WTC11 (cell line): ENCODE data around the gene IFNGR2. TPM values are rescaled to one million over a fixed set of nuclear protein-coding genes. Genes with fewer than 3 reads are reported as not detected.
A peak's percentile ranks its signal among the peaks of the same experiment; 100 is the strongest.
"Not testable (repeated sequence)": the region's sequence is repeated elsewhere in the genome, so short reads cannot be mapped to it uniquely, and the experiment has no call there.

Source experiments
- ATAC-seq: fragments of 200-7000 bp; cut with Tn5 transposase; 2 replicates; pipeline ENCODE4 v1.10.0; 2021; ENCODE audit warnings: mild to moderate bottlenecking, moderate library complexity
- CTCF ChIA-PET: fragments of 300-600 bp; sonication (Branson Sonifier 250); formaldehyde crosslinking; loops from one replicate; lab custom pipeline; 2021; ENCODE audit warnings: antibody characterized with exemption; lab: Charles Lee
- POLR2A ChIA-PET: fragments of 350-600 bp; sonication (Branson Sonifier 250); formaldehyde crosslinking; loops from one replicate; lab custom pipeline; 2021; ENCODE audit warnings: antibody characterized with exemption; lab: Charles Lee
- DNase-seq: peaks from one replicate; pipeline ENCODE4 v3.0.0; 2021; ENCODE audit warnings: low spot score
- H3K27ac Mint-ChIP-seq: 2 replicates; pipeline ENCODE4 v1.8.0; 2021; ENCODE audit warnings: mixed read lengths
- H3K27me3 Mint-ChIP-seq: 2 replicates; pipeline ENCODE4 v1.8.0; 2021; ENCODE audit warnings: low read depth, mild to moderate bottlenecking, moderate library complexity, mixed read lengths
- H3K36me3 Mint-ChIP-seq: 2 replicates; pipeline ENCODE4 v1.8.0; 2021; ENCODE audit warnings: mixed read lengths
- H3K4me1 Mint-ChIP-seq: 2 replicates; pipeline ENCODE4 v1.8.0; 2022; ENCODE audit warnings: mixed read lengths
- H3K4me3 Mint-ChIP-seq: 2 replicates; pipeline ENCODE4 v1.8.0; 2021; ENCODE audit warnings: mild to moderate bottlenecking, moderate library complexity, mixed read lengths
- H3K9me3 Mint-ChIP-seq: 2 replicates; pipeline ENCODE4 v1.8.0; 2021; ENCODE audit warnings: mixed read lengths
- AR ChIP-seq: fragments of 250-450 bp; sonication (Bioruptor Pico); IDR thresholded peaks from 2 replicates; pipeline ENCODE4 v1.9.0; 2021; ENCODE audit warnings: mild to moderate bottlenecking
- CREM ChIP-seq: sonication (generic); formaldehyde crosslinking; IDR thresholded peaks from 2 replicates; pipeline ENCODE4 v1.8.1; 2022; ENCODE audit warnings: mild to moderate bottlenecking, missing genetic modification reagents, moderate library complexity
- FOXK1 ChIP-seq: sonication (generic); formaldehyde crosslinking; IDR thresholded peaks from 2 replicates; pipeline ENCODE4 v1.8.0; 2022; ENCODE audit warnings: mild to moderate bottlenecking, moderate library complexity, missing genetic modification reagents
- HMGXB4 ChIP-seq: sonication (generic); formaldehyde crosslinking; IDR thresholded peaks from 2 replicates; pipeline ENCODE4 v1.8.1; 2023; ENCODE audit warnings: mild to moderate bottlenecking, moderate library complexity, missing genetic modification reagents
- KAT7 ChIP-seq: sonication (generic); formaldehyde crosslinking; IDR thresholded peaks from 2 replicates; pipeline ENCODE4 v1.8.1; 2023; ENCODE audit warnings: missing genetic modification reagents, mild to moderate bottlenecking, borderline replicate concordance
- MYBL2 ChIP-seq: sonication (generic); formaldehyde crosslinking; IDR thresholded peaks from 2 replicates; pipeline ENCODE4 v1.8.1; 2023; ENCODE audit warnings: mild to moderate bottlenecking, moderate library complexity, missing genetic modification reagents
- NR2C2 ChIP-seq: sonication (generic); formaldehyde crosslinking; IDR thresholded peaks from 2 replicates; pipeline ENCODE4 v1.8.0; 2022; ENCODE audit warnings: mild to moderate bottlenecking, missing genetic modification reagents
- PRRX2 ChIP-seq: fragments of 250-450 bp; sonication (Bioruptor Pico); IDR thresholded peaks from 2 replicates; pipeline ENCODE4 v1.8.0; 2021; ENCODE audit warnings: mild to moderate bottlenecking
- RORB ChIP-seq: fragments of 250-450 bp; sonication (Bioruptor Pico); IDR thresholded peaks from 2 replicates; pipeline ENCODE4 v1.9.0; 2021; ENCODE audit warnings: mild to moderate bottlenecking
- ZNF121 ChIP-seq: sonication (generic); formaldehyde crosslinking; IDR thresholded peaks from 2 replicates; pipeline ENCODE4 v1.8.0; 2023; ENCODE audit warnings: missing genetic modification reagents
- ZNF396 ChIP-seq: fragments of 250-450 bp; sonication (Bioruptor Pico); IDR thresholded peaks from 2 replicates; pipeline ENCODE4 v1.8.0; 2021; ENCODE audit warnings: mild to moderate bottlenecking, moderate library complexity, borderline replicate concordance
- total RNA-seq: library from RNA; stranded (reverse); gene quantifications from 3 replicates; pipeline ENCODE4 v1.2.3, GENCODE V29; 2021
- TF ChIP-seq, protein P1 (sequence below): sonication (generic); formaldehyde crosslinking; conservative IDR thresholded peaks from 2 replicates; pipeline ENCODE4 v1.8.1; 2023; ENCODE audit warnings: mild to moderate bottlenecking, low read depth, missing genetic modification reagents, moderate library complexity
- TF ChIP-seq, protein P2 (sequence below): fragments of 200-600 bp; IDR thresholded peaks from 2 replicates; pipeline ENCODE4 v1.8.0; 2022; ENCODE audit warnings: antibody characterized with exemption
- TF ChIP-seq, protein P3 (sequence below): sonication (generic); formaldehyde crosslinking; IDR thresholded peaks from 2 replicates; pipeline ENCODE4 v1.8.1; 2022; ENCODE audit warnings: missing genetic modification reagents, borderline replicate concordance

The IFNGR2 gene
- total RNA-seq, 1 experiment from 2014 or later, result 34.1 TPM

DNA sequence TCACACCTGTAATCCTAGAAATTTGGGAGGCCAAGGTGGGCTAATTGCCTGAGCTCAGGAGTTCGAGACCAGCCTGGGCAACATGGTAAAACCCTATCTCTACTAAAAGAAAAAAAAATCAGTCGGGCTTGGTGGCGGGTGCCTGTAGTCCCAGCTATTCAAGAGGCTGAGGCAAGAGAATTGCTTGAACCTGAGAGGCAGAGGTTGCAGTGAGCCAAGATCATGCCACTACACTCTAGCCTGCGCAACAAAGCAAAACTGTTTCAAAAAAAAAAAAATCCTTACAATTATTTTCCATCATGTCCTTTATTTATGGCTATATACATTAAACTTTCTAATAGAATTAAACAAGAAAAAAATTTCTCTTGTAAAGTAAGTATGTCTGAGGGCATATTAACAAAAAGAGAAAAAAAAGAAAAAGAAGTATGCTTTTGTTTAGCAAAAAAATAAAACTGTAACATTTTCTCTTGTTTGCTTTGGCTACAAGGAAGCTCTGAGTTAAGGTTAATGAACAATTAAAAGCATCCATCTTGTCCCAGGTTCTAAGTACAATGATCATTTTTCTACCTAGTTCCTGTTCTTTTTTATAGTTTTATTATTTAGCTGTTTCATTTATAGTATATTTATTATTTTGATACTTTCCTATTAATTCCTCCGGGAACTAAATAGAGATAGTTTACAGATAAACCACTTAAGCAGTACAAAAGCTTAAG lies 58.5 kb downstream of the IFNGR2 start:
- POLR2A ChIA-PET, result no interaction called here
- no peak for ATAC-seq
- no peaks in the 10 kb centered on the region for H3K27me3 Mint-ChIP-seq
- no peak for DNase-seq
- peaks cover 7% of the 10 kb centered on the region for H3K4me1 Mint-ChIP-seq
- CTCF ChIA-PET, result interaction anchor here (0.9 to 1.1 kb wide), 2 partner anchors 18 to 127 kb away, joined by 3 to 4 read pairs; partner anchors contain the start of genes DONSON and TMEM50B
- H3K36me3 Mint-ChIP-seq, result 0 out of 2 replicates have a peak, but pooled peaks cover 2% of the 10 kb centered on the region
- H3K4me3 Mint-ChIP-seq, result no peak overlapping the region
- TF ChIP-seq MYBL2 (no peak), CREM (CRISPR knock-in tag) (no peak), FOXK1 (no peak), ZNF396 (CRISPR knock-in tag) (no peak), KAT7 (CRISPR knock-in tag) (no peak), AR (CRISPR knock-in tag) (no peak), HMGXB4 (no peak), RORB (CRISPR knock-in tag) (no peak)
- no peak overlapping the region for H3K27ac Mint-ChIP-seq
- no peaks in the 10 kb centered on the region for H3K9me3 Mint-ChIP-seq

DNA sequence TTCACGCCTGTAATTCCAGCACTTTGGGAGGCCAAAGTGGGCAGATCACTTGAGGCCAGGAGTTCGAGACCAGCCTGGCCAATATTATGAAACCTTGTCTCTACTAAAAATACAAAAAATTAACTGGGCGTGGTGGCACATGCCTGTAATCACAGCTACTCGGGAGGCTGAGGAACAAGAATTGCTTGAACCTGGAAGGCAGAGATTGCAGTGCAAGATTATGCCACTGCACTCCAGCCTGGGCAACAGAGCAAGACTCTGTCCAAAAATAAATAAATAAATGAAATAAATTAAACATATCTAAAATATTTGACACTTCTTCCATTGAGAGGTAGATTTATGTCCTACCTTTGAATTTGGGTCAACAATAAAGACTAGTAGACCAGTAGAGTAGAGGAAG lies 66.0 kb downstream of the IFNGR2 start:
- H3K36me3 Mint-ChIP-seq, POLR2A ChIA-PET, H3K4me3 Mint-ChIP-seq, H3K27ac Mint-ChIP-seq, ATAC-seq, H3K4me1 Mint-ChIP-seq, H3K27me3 Mint-ChIP-seq, DNase-seq, H3K9me3 Mint-ChIP-seq: not testable (repeated sequence)
- CTCF ChIA-PET, result interaction anchor here (0.7 to 1.0 kb wide), 2 partner anchors 11 to 108 kb away, joined by 3 read pairs; partner anchors contain the start of gene TMEM50B

GRCh38 chr21:33470701-33471100 lies 67.5 kb downstream of the IFNGR2 start:
- Mint-ChIP-seq H3K27me3 (no peaks in the 10 kb centered on the region), H3K4me3 (no peak overlapping the region), H3K27ac (no peak overlapping the region), H3K9me3 (no peaks in the 10 kb centered on the region), H3K36me3 (no peaks in the 10 kb centered on the region), H3K4me1 (no peaks in the 10 kb centered on the region)
- ChIA-PET POLR2A (no interaction called here), CTCF (interaction anchor here (0.7 to 0.8 kb wide), 2 partner anchors 109 to 244 kb away, joined by 4 to 6 read pairs; no protein-coding TSS in a partner anchor)
- no peak for DNase-seq
- TF ChIP-seq NR2C2 (CRISPR knock-in tag) (no peak), ZNF121 (CRISPR knock-in tag) (peak; percentile 45; the same call in 1 of the 2 replicates)
- ATAC-seq, result no peak

DNA sequence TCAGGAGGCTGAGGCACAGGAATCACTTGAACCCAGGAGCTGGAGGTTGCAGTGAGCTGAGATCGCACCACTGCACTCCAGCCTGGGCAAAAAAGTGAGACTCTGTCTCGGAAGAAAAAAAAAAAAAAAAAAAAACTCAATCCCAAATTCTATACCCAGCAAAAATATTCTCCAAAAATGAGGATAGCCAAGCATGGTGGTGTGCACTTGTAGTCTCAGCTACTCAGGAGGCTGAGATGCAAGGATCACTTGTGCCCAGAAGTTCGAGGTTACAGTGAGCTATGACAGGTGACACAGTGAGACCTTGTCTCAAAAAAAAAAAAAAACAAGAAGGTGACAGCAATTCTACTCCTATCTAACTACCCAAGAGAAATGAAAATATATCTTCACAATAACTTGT lies 70.1 kb downstream of the IFNGR2 start:
- TF ChIP-seq, protein P1, sequence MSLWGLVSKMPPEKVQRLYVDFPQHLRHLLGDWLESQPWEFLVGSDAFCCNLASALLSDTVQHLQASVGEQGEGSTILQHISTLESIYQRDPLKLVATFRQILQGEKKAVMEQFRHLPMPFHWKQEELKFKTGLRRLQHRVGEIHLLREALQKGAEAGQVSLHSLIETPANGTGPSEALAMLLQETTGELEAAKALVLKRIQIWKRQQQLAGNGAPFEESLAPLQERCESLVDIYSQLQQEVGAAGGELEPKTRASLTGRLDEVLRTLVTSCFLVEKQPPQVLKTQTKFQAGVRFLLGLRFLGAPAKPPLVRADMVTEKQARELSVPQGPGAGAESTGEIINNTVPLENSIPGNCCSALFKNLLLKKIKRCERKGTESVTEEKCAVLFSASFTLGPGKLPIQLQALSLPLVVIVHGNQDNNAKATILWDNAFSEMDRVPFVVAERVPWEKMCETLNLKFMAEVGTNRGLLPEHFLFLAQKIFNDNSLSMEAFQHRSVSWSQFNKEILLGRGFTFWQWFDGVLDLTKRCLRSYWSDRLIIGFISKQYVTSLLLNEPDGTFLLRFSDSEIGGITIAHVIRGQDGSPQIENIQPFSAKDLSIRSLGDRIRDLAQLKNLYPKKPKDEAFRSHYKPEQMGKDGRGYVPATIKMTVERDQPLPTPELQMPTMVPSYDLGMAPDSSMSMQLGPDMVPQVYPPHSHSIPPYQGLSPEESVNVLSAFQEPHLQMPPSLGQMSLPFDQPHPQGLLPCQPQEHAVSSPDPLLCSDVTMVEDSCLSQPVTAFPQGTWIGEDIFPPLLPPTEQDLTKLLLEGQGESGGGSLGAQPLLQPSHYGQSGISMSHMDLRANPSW (CRISPR knock-in tag), result no peak
- TF ChIP-seq, protein P2, sequence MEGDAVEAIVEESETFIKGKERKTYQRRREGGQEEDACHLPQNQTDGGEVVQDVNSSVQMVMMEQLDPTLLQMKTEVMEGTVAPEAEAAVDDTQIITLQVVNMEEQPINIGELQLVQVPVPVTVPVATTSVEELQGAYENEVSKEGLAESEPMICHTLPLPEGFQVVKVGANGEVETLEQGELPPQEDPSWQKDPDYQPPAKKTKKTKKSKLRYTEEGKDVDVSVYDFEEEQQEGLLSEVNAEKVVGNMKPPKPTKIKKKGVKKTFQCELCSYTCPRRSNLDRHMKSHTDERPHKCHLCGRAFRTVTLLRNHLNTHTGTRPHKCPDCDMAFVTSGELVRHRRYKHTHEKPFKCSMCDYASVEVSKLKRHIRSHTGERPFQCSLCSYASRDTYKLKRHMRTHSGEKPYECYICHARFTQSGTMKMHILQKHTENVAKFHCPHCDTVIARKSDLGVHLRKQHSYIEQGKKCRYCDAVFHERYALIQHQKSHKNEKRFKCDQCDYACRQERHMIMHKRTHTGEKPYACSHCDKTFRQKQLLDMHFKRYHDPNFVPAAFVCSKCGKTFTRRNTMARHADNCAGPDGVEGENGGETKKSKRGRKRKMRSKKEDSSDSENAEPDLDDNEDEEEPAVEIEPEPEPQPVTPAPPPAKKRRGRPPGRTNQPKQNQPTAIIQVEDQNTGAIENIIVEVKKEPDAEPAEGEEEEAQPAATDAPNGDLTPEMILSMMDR, result no peak
- TF ChIP-seq, protein P3, sequence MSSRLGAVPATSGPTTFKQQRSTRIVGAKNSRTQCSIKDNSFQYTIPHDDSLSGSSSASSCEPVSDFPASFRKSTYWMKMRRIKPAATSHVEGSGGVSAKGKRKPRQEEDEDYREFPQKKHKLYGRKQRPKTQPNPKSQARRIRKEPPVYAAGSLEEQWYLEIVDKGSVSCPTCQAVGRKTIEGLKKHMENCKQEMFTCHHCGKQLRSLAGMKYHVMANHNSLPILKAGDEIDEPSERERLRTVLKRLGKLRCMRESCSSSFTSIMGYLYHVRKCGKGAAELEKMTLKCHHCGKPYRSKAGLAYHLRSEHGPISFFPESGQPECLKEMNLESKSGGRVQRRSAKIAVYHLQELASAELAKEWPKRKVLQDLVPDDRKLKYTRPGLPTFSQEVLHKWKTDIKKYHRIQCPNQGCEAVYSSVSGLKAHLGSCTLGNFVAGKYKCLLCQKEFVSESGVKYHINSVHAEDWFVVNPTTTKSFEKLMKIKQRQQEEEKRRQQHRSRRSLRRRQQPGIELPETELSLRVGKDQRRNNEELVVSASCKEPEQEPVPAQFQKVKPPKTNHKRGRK, result no peak
- TF ChIP-seq PRRX2 (no peak), FOXK1 (no peak)
- peaks cover 3% of the 10 kb centered on the region for H3K4me1 Mint-ChIP-seq
- no peak overlapping the region for H3K4me3 Mint-ChIP-seq
- no peaks in the 10 kb centered on the region for H3K36me3 Mint-ChIP-seq
- no peaks in the 10 kb centered on the region for H3K27me3 Mint-ChIP-seq
- no peaks in the 10 kb centered on the region for H3K9me3 Mint-ChIP-seq
- no peak overlapping the region for H3K27ac Mint-ChIP-seq
- ATAC-seq (no peak), DNase-seq (no peak)
- ChIA-PET CTCF (no interaction called here), POLR2A (no interaction called here)
